Adrenal gland (tissue), 5 donors: ENCODE results near the gene SLC24A3.

Experiments used
- CTCF ChIP-seq, 6 experiments: fragments of 450-650 bp in 4 of 6; fragments of 200-600 bp in 2 of 6; sonication (generic) in 1 of 6; IDR thresholded peaks; 1 replicate in 5 of 6; 2 replicates in 1 of 6; pipeline versions ENCODE4 v1.5.1 to v1.8.0; 2016 to 2021; ENCODE audit warnings: antibody characterized with exemption in 6 of 6, mild to moderate bottlenecking in 2 of 6, moderate library complexity in 1 of 6
- POLR2A ChIP-seq, 2 donors: fragments of 450-650 bp; IDR thresholded peaks; one replicate each; pipeline ENCODE4 v1.6.1; 2017; ENCODE audit warnings: antibody characterized with exemption in 2 of 2, mild to moderate bottlenecking in 2 of 2, moderate library complexity in 1 of 2
- donor health status: DM: no; HTN: no; CAD: no.

DNA sequence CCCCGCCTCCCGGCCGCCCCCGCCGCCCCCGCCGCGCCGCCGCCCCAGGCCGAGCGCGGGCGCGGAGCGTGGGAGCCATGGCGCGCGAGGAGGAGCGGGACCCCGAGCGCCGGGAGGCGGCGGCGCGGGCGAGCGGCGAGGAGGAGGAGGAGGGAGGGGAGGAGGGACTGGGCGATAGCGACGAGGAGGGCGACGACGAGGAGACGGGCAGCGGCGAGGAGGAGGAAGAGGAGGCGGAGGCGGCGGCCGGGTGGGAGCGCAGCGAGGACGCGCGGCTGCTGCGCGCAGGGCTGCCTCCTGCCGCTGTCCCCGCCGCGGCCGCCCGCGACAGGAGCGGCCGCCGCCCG lies at the start of gene SLC24A3:
- TF ChIP-seq CTCF (IDR thresholded peaks at IDR 0.05) (no peak), POLR2A (IDR thresholded peaks at IDR 0.05) (no peak)
